PFSK-1 (cell line): ENCODE measurements around the gene FMN1.

ENCODE experiments used
- POLR2AphosphoS5 ChIP-seq: IDR thresholded peaks from 2 replicates; pipeline ENCODE4 v1.6.1; 2012; ENCODE audit warnings: low read depth, mild to moderate bottlenecking, control low read depth, low read length, moderate library complexity
- SIN3A ChIP-seq: IDR thresholded peaks from 2 replicates; pipeline ENCODE4 v1.6.1; 2012; ENCODE audit warnings: mild to moderate bottlenecking, low read length, moderate library complexity, borderline replicate concordance; ENCODE audit not compliant: insufficient read depth
- TAF1 ChIP-seq: IDR thresholded peaks from 2 replicates; pipeline ENCODE4 v1.6.1; 2012; ENCODE audit warnings: low read length, control low read depth, borderline replicate concordance; ENCODE audit not compliant: insufficient read depth

DNA sequence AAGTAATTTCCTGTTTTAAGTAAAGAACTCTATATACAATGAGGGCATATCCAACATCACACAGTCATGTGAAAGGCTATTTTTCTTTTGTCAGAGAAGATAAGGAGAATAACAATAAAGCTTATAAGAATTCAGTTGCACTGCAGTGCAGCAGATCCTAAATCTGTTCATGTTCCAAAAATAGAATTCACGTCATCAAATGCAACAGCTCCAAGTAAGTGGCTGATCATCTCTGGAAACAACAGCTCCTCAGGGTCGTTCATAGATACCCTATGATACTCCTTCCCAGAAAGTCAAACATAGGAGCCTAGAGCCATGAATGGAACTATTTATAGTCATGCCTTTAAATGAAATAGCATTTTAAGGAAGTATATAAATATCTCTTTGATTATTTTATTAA is 100.2 kb downstream of the FMN1 start:
- TF ChIP-seq TAF1 (no peak), POLR2AphosphoS5 (no peak), SIN3A (no peak)
